ENCODE results near the gene OSBPL5.
A peak's percentile ranks its signal among the peaks of the same experiment; 100 is the strongest.

The OSBPL5 gene

GRCh38 chr11:3165916-3166267 is 782 bp upstream of the OSBPL5 start:
- DNase-seq (ENCODE audit: low read depth, low spot score): no peak
- H3K4me3 ChIP-seq (ENCODE audit: low read depth, low read length): no peak overlapping the region; the same call in 1 of the 2 replicates
- no peak for TF ChIP-seq CTCF (IDR thresholded peaks at IDR 0.05; ENCODE audit: insufficient read depth, low read length, missing control alignments)
- ChIA-PET CTCF (no interaction called here), POLR2A (no interaction called here)

GRCh38 chr11:3164552-3165151 is 458 bp downstream of the OSBPL5 start:
- CTCF ChIA-PET: interaction anchor here (1.1 kb wide), 1 partner anchor 244 kb away, joined by 3 read pairs; no protein-coding TSS in a partner anchor
- TF ChIP-seq CTCF (IDR thresholded peaks at IDR 0.05; ENCODE audit: insufficient read depth, low read length, missing control alignments): no peak
- peak overlapping the region; percentile 80 for H3K4me3 ChIP-seq (ENCODE audit: low read depth, low read length)
- no peak for DNase-seq (ENCODE audit: low read depth, low spot score)
- POLR2A ChIA-PET: interaction anchor here (0.9 to 1.0 kb wide), 2 partner anchors 9 to 108 kb away, joined by 4 to 5 read pairs; partner anchors contain the start of gene CARS1

DNA sequence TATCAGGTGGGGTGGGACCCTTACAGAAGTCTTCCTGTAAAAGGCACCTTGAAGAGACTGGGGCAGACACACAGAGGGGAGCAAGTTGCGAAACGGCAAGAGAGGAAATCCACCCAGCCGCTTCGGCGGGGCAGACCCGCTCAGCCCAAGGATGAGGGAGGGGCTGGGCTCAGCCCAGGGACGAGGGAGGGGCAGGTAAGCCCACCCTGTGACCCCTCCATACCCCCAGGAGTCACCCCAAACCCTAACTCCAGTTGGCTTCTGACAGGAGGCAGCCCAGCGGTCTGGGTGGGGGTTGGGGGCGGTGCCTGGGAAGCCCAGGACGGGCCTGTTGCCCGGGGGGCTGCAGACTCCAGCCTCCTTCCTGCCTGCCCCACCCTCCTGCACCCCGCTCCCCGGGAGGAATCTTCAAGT is 965 bp downstream of the OSBPL5 start:
- TF ChIP-seq CTCF (IDR thresholded peaks at IDR 0.05; ENCODE audit: insufficient read depth, low read length, missing control alignments): no peak
- POLR2A ChIA-PET: interaction anchor here (0.9 to 1.0 kb wide), 2 partner anchors 9 to 107 kb away, joined by 4 to 5 read pairs; partner anchors contain the start of gene CARS1
- peak overlapping the region; percentile 80 for H3K4me3 ChIP-seq (ENCODE audit: low read depth, low read length)
- DNase-seq (ENCODE audit: low read depth, low spot score): no peak
- CTCF ChIA-PET: no interaction called here

- no peak for TF ChIP-seq CTCF (IDR thresholded peaks at IDR 0.05; ENCODE audit: insufficient read depth, low read length, missing control alignments)
- H3K4me3 ChIP-seq (ENCODE audit: low read depth, low read length): peak overlapping the region; percentile 80
- ChIA-PET CTCF (no interaction called here), POLR2A (interaction anchor here (0.8 kb wide), 1 partner anchor 106 kb away, joined by 4 read pairs; the partner anchor contains the start of gene CARS1)
- DNase-seq (ENCODE audit: low read depth, low spot score): no peak
Observed at GRCh38 chr11:3163241-3163981, 1.7 kb downstream of the OSBPL5 start.

GRCh38 chr11:3162410-3163240 is 2.5 kb downstream of the OSBPL5 start:
- CTCF ChIA-PET: interaction anchor here (0.6 to 1.4 kb wide), 2 partner anchors 71 to 180 kb away, joined by 3 to 5 read pairs; no protein-coding TSS in a partner anchor
- no peak for DNase-seq (ENCODE audit: low read depth, low spot score)
- POLR2A ChIA-PET: interaction anchor here (0.8 kb wide), 1 partner anchor 105 kb away, joined by 4 read pairs; the partner anchor contains the start of gene CARS1

More at GRCh38 chr11:3162410-3163240, 2.5 kb downstream of the OSBPL5 start:
- no peak for TF ChIP-seq CTCF (IDR thresholded peaks at IDR 0.05; ENCODE audit: insufficient read depth, low read length, missing control alignments)
- H3K4me3 ChIP-seq (ENCODE audit: low read depth, low read length): peak overlapping the region; percentile 30
